CD8-positive, alpha-beta memory T cell (primary cell): ENCODE measurements around the gene SPTBN4. TPM values are rescaled to one million over a fixed set of nuclear protein-coding genes. Genes with fewer than 3 reads are reported as not detected.
"Not testable (repeated sequence)": the region's sequence is repeated elsewhere in the genome, so short reads cannot be mapped to it uniquely, and the experiment has no call there.

Source experiments
- CTCF ChIA-PET: fragments of 350-600 bp; sonication (Branson Sonifier 250); formaldehyde crosslinking; loops from one replicate; lab custom pipeline; 2021; ENCODE audit warnings: antibody characterized with exemption; lab: Charles Lee
- POLR2A ChIA-PET: fragments of 350-600 bp; sonication (Branson Sonifier 250); formaldehyde crosslinking; loops from one replicate; lab custom pipeline; 2021; ENCODE audit warnings: antibody characterized with exemption; lab: Charles Lee
- DNase-seq, 5 donors: peaks; one replicate each; pipeline versions ENCODE4 v3.0.0 to v3.0.0-alpha.2; 2020 to 2022; ENCODE audit warnings: mixed read lengths in 1 of 5
- H3K27ac ChIP-seq: one replicate; pipeline ENCODE4 v1.7.0; 2013; ENCODE audit warnings: low read depth, mild to moderate bottlenecking, low read length, moderate library complexity
- H3K27me3 ChIP-seq: 2 replicates; pipeline ENCODE4 v1.7.0; 2013; ENCODE audit warnings: low read length, mild to moderate bottlenecking; ENCODE audit not compliant: insufficient read depth, poor library complexity, severe bottlenecking
- H3K36me3 ChIP-seq: 2 replicates; pipeline ENCODE4 v1.7.0; 2013; ENCODE audit warnings: mild to moderate bottlenecking, low read length, moderate library complexity; ENCODE audit not compliant: insufficient read depth
- H3K4me1 ChIP-seq: 2 replicates; pipeline ENCODE4 v1.7.0; 2013; ENCODE audit warnings: mild to moderate bottlenecking, low read length, moderate library complexity; ENCODE audit not compliant: insufficient read depth
- H3K4me3 ChIP-seq: 2 replicates; pipeline ENCODE4 v1.7.0; 2013; ENCODE audit warnings: mild to moderate bottlenecking, low read length
- H3K9me3 ChIP-seq: 2 replicates; pipeline ENCODE4 v1.7.0; 2013; ENCODE audit warnings: mild to moderate bottlenecking, low read length
- H3K27ac Mint-ChIP-seq, 8 donors: one replicate each; pipeline ENCODE4 v1.8.0; 2020 to 2021; ENCODE audit warnings: mixed read lengths in 8 of 8, mild to moderate bottlenecking in 6 of 8, inconsistent platforms in 3 of 8, moderate library complexity in 3 of 8
- H3K27me3 Mint-ChIP-seq, 2 donors: one replicate each; pipeline ENCODE4 v1.8.0; 2020 to 2021; ENCODE audit warnings: mixed read lengths in 2 of 2, mild to moderate bottlenecking in 1 of 2, moderate library complexity in 1 of 2
- H3K36me3 Mint-ChIP-seq, 3 donors: one replicate each; pipeline ENCODE4 v1.8.0; 2020 to 2021; ENCODE audit warnings: mixed read lengths in 3 of 3, inconsistent platforms in 1 of 3, mild to moderate bottlenecking in 1 of 3
- H3K4me1 Mint-ChIP-seq, 3 donors: one replicate each; pipeline ENCODE4 v1.8.0; 2020 to 2021; ENCODE audit warnings: mixed read lengths in 3 of 3, inconsistent platforms in 1 of 3, mild to moderate bottlenecking in 1 of 3
- H3K4me3 Mint-ChIP-seq, 7 donors: one replicate each; pipeline ENCODE4 v1.8.0; 2020 to 2021; ENCODE audit warnings: mixed read lengths in 7 of 7, mild to moderate bottlenecking in 6 of 7, moderate library complexity in 4 of 7, inconsistent platforms in 2 of 7
- H3K9me3 Mint-ChIP-seq, 5 donors: one replicate each; pipeline ENCODE4 v1.8.0; 2020 to 2022; ENCODE audit warnings: mixed read lengths in 5 of 5, mild to moderate bottlenecking in 3 of 5, moderate library complexity in 2 of 5, inconsistent platforms in 1 of 5
- polyA plus RNA-seq: library from polyadenylated mRNA; unstranded; fragments of 300-500 nt; fragmentation: Illumina TruSeq; gene quantifications from one replicate; pipeline ENCODE4 v1.2.3, GENCODE V29; 2021
- total RNA-seq, 2 experiments: library from RNA; stranded (reverse); gene quantifications; one replicate each; pipeline ENCODE4 v1.2.3, GENCODE V29; 2021

Gene SPTBN4
- total and polyA plus RNA-seq, 3 experiments from 2014 or later: 0.49 to 1.2 TPM; not detected in 1

- H3K36me3 Mint-ChIP-seq, H3K4me1 Mint-ChIP-seq, POLR2A ChIA-PET, H3K9me3 Mint-ChIP-seq, CTCF ChIA-PET, DNase-seq, H3K36me3 ChIP-seq, H3K27ac Mint-ChIP-seq, H3K4me3 ChIP-seq, H3K27ac ChIP-seq, H3K4me3 Mint-ChIP-seq, H3K4me1 ChIP-seq, H3K9me3 ChIP-seq: not testable (repeated sequence)
- peaks cover 22 to 46% of the 10 kb centered on the region in 2 donors for H3K27me3 Mint-ChIP-seq
- peaks cover 14% of the 10 kb centered on the region for H3K27me3 ChIP-seq
These were observed 80.4 kb downstream of the SPTBN4 start for GRCh38 chr19:40547190-40547589.

GRCh38 chr19:40547836-40548235 is 81.0 kb downstream of the SPTBN4 start:
- H3K27ac ChIP-seq: no peak overlapping the region
- ChIA-PET POLR2A (no interaction called here), CTCF (interaction anchor here (1.4 to 2.3 kb wide), 3 partner anchors 13 to 87 kb away, joined by 5 to 13 read pairs (median 6); partner anchors contain the start of gene BLVRB)
- DNase-seq: no peak
- Mint-ChIP-seq H3K4me3 (no peak overlapping the region), H3K27me3 (peaks cover 26 to 52% of the 10 kb centered on the region in 2 donors), H3K9me3 (peaks cover 0 to 5% (median 2%) of the 10 kb centered on the region in 5 donors), H3K4me1 (peaks cover 6 to 9% (median 7%) of the 10 kb centered on the region in 3 donors), H3K36me3 (peaks cover 0 to 14% (median 3%) of the 10 kb centered on the region in 3 donors), H3K27ac (peak overlapping the region in 1 of 8 donors; percentile 29)
- no peak overlapping the region for H3K4me3 ChIP-seq
- H3K4me1 ChIP-seq: no peaks in the 10 kb centered on the region
- H3K9me3 ChIP-seq: no peaks in the 10 kb centered on the region
- H3K36me3 ChIP-seq: no peaks in the 10 kb centered on the region
- H3K27me3 ChIP-seq: peaks cover 17% of the 10 kb centered on the region

- no peaks in the 10 kb centered on the region for H3K9me3 ChIP-seq
- ChIA-PET CTCF (interaction anchor here (0.6 to 2.3 kb wide), 10 partner anchors 14 to 86 kb away, joined by 3 to 13 read pairs (median 4); partner anchors contain the start of genes BLVRB and LTBP4), POLR2A (no interaction called here)
- no peak overlapping the region for H3K27ac Mint-ChIP-seq
- peaks cover 6 to 9% (median 7%) of the 10 kb centered on the region in 3 donors for H3K4me1 Mint-ChIP-seq
- peak overlapping the region in 3 of 7 donors; percentile 50 to 88 (median 50) for H3K4me3 Mint-ChIP-seq
- no peak overlapping the region for H3K4me3 ChIP-seq
- H3K27me3 ChIP-seq: peaks cover 23% of the 10 kb centered on the region
- peaks cover 0 to 16% (median 3%) of the 10 kb centered on the region in 3 donors for H3K36me3 Mint-ChIP-seq
- peaks cover 0 to 5% (median 2%) of the 10 kb centered on the region in 5 donors for H3K9me3 Mint-ChIP-seq
- H3K27me3 Mint-ChIP-seq: peaks cover 26 to 63% of the 10 kb centered on the region in 2 donors
- no peak overlapping the region for H3K27ac ChIP-seq
- H3K36me3 ChIP-seq: no peaks in the 10 kb centered on the region
- DNase-seq: peak; percentile 50 to 77 (median 60)
- H3K4me1 ChIP-seq: no peaks in the 10 kb centered on the region
These were observed 82.4 kb downstream of the SPTBN4 start for GRCh38 chr19:40549007-40549708.

- POLR2A ChIA-PET: no interaction called here
These were observed 84.2 kb downstream of the SPTBN4 start for GRCh38 chr19:40550951-40551350.

GRCh38 chr19:40552848-40553247 is 86.0 kb downstream of the SPTBN4 start:
- H3K27ac Mint-ChIP-seq: no peak overlapping the region
- no peaks in the 10 kb centered on the region for H3K9me3 ChIP-seq
- no peaks in the 10 kb centered on the region for H3K4me1 ChIP-seq
- H3K4me3 Mint-ChIP-seq: no peak overlapping the region
- peaks cover 28% of the 10 kb centered on the region for H3K27me3 ChIP-seq
- H3K27ac ChIP-seq: no peak overlapping the region
- ChIA-PET POLR2A (no interaction called here), CTCF (interaction anchor here (1.4 kb wide), 1 partner anchor 82 kb away, joined by 5 read pairs; no protein-coding TSS in a partner anchor)
- H3K36me3 Mint-ChIP-seq: peaks cover 0 to 13% (median 2%) of the 10 kb centered on the region in 3 donors
- H3K36me3 ChIP-seq: no peaks in the 10 kb centered on the region
- peaks cover 30 to 64% of the 10 kb centered on the region in 2 donors for H3K27me3 Mint-ChIP-seq
- no peak for DNase-seq
- H3K4me1 Mint-ChIP-seq: peaks cover 6 to 9% (median 7%) of the 10 kb centered on the region in 3 donors
- H3K4me3 ChIP-seq: no peak overlapping the region
- peaks cover 0 to 1% (median 0%) of the 10 kb centered on the region in 5 donors for H3K9me3 Mint-ChIP-seq

More at GRCh38 chr19:40550951-40551350, 84.2 kb downstream of the SPTBN4 start:
- Mint-ChIP-seq H3K27me3 (peaks cover 34 to 75% of the 10 kb centered on the region in 2 donors), H3K36me3 (peaks cover 0 to 16% (median 3%) of the 10 kb centered on the region in 3 donors), H3K9me3 (peaks cover 0 to 5% (median 2%) of the 10 kb centered on the region in 5 donors), H3K4me1 (peaks cover 6 to 9% (median 7%) of the 10 kb centered on the region in 3 donors), H3K27ac (no peak overlapping the region), H3K4me3 (peak overlapping the region in 1 of 7 donors; percentile 2)
- H3K27ac ChIP-seq: no peak overlapping the region
- peaks cover 31% of the 10 kb centered on the region for H3K27me3 ChIP-seq
- no peaks in the 10 kb centered on the region for H3K36me3 ChIP-seq
- H3K9me3 ChIP-seq: no peaks in the 10 kb centered on the region
- CTCF ChIA-PET: interaction anchor here (0.7 to 1.4 kb wide), 2 partner anchors 48 to 52 kb away, joined by 3 read pairs; no protein-coding TSS in a partner anchor
- no peak overlapping the region for H3K4me3 ChIP-seq
- no peak for DNase-seq
- H3K4me1 ChIP-seq: no peaks in the 10 kb centered on the region

- Histone ChIP-seq H3K9me3 (no peaks in the 10 kb centered on the region), H3K36me3 (no peaks in the 10 kb centered on the region), H3K27ac (no peak overlapping the region), H3K4me3 (no peak overlapping the region), H3K4me1 (no peaks in the 10 kb centered on the region), H3K27me3 (peaks cover 17% of the 10 kb centered on the region)
- H3K4me3 Mint-ChIP-seq: no peak overlapping the region
- peaks cover 3 to 6% (median 3%) of the 10 kb centered on the region in 3 donors for H3K4me1 Mint-ChIP-seq
- H3K9me3 Mint-ChIP-seq: peaks cover 0 to 1% (median 0%) of the 10 kb centered on the region in 5 donors
- H3K27ac Mint-ChIP-seq: no peak overlapping the region
- ChIA-PET POLR2A (no interaction called here), CTCF (interaction anchor here (1.0 to 1.5 kb wide), 3 partner anchors 14 to 81 kb away, joined by 3 to 5 read pairs (median 3); partner anchors contain the start of gene LTBP4)
- H3K36me3 Mint-ChIP-seq: peaks cover 0 to 13% (median 2%) of the 10 kb centered on the region in 3 donors
- no peak for DNase-seq
- H3K27me3 Mint-ChIP-seq: peaks cover 27 to 60% of the 10 kb centered on the region in 2 donors
These were observed 87.4 kb downstream of the SPTBN4 start for GRCh38 chr19:40553885-40554857.

- CTCF ChIA-PET: interaction anchor here (1.0 to 1.5 kb wide), 2 partner anchors 42 to 79 kb away, joined by 4 to 5 read pairs; no protein-coding TSS in a partner anchor
- peaks cover 21% of the 10 kb centered on the region for H3K27me3 ChIP-seq
- peaks cover 0 to 7% (median 2%) of the 10 kb centered on the region in 3 donors for H3K36me3 Mint-ChIP-seq
- H3K4me3 Mint-ChIP-seq: no peak overlapping the region
- no peak overlapping the region for H3K27ac Mint-ChIP-seq
- DNase-seq: no peak
- H3K9me3 ChIP-seq: no peaks in the 10 kb centered on the region
- H3K4me1 ChIP-seq: no peaks in the 10 kb centered on the region
- peaks cover 25 to 56% of the 10 kb centered on the region in 2 donors for H3K27me3 Mint-ChIP-seq
- H3K36me3 ChIP-seq: no peaks in the 10 kb centered on the region
- no peak overlapping the region for H3K27ac ChIP-seq
- H3K9me3 Mint-ChIP-seq: no peaks in the 10 kb centered on the region
- H3K4me3 ChIP-seq: no peak overlapping the region
- peaks cover 0 to 2% (median 0%) of the 10 kb centered on the region in 3 donors for H3K4me1 Mint-ChIP-seq
- POLR2A ChIA-PET: no interaction called here
These were observed 89.3 kb downstream of the SPTBN4 start for GRCh38 chr19:40555978-40556689.
